AG04449 (cell line): ENCODE data around the gene DOCK7.

Experiments used
- CTCF ChIA-PET: fragments of 350-600 bp; formaldehyde crosslinking; extraction: SDS; loops from one replicate; lab custom pipeline; 2021; ENCODE audit warnings: antibody characterized with exemption; lab: Yijun Ruan, JAX
- POLR2A ChIA-PET: fragments of 400-600, 350-600 bp; formaldehyde crosslinking; extraction: SDS; loops from one replicate; lab custom pipeline; 2020; ENCODE audit warnings: antibody characterized with exemption, inconsistent platforms; lab: Yijun Ruan, JAX
- DNase-seq: peaks from one replicate; pipeline ENCODE4 v3.0.0-alpha.2; 2010; ENCODE audit warnings: low read depth, low spot score
- H3K4me3 ChIP-seq: 2 replicates; pipeline ENCODE4 v1.5.1; 2011; ENCODE audit warnings: low read depth, mild to moderate bottlenecking, control low read depth, low read length
- CTCF ChIP-seq: IDR thresholded peaks from one replicate; pipeline ENCODE4 v1.5.1; 2011; ENCODE audit warnings: mild to moderate bottlenecking, moderate library complexity, low read length, control low read depth, inconsistent platforms; ENCODE audit not compliant: insufficient read depth; ENCODE audit errors: missing control alignments

The DOCK7 gene

GRCh38 chr1:62439652-62440371 lies 248.4 kb downstream of the DOCK7 start:
- H3K4me3 ChIP-seq = no peak overlapping the region
- ChIA-PET CTCF (interaction anchor here (2.0 kb wide), 1 partner anchor 307 kb away, joined by 5 read pairs; no protein-coding TSS in a partner anchor), POLR2A (no interaction called here)
- TF ChIP-seq CTCF = no peak
- DNase-seq = no peak

- ChIA-PET POLR2A (no interaction called here), CTCF (interaction anchor here (0.9 to 2.0 kb wide), 2 partner anchors 13 to 308 kb away, joined by 3 to 5 read pairs; no protein-coding TSS in a partner anchor)
- no peak for TF ChIP-seq CTCF
- DNase-seq = no peak
- peak overlapping the region; percentile 89 for H3K4me3 ChIP-seq
Measured at GRCh38 chr1:62438163-62438562, 250.0 kb downstream of the DOCK7 start.

GRCh38 chr1:62437273-62437940 lies 250.8 kb downstream of the DOCK7 start:
- ChIA-PET CTCF (interaction anchor here (0.9 kb wide), 1 partner anchor 14 kb away, joined by 3 read pairs; no protein-coding TSS in a partner anchor), POLR2A (no interaction called here)
- no peak for TF ChIP-seq CTCF
- no peak for DNase-seq
- H3K4me3 ChIP-seq = peak overlapping the region; percentile 89

- DNase-seq = peak; percentile 99
- no peak for TF ChIP-seq CTCF
- ChIA-PET POLR2A (interaction anchor here (0.6 kb wide), 1 partner anchor 12 kb away, joined by 4 read pairs; no protein-coding TSS in a partner anchor), CTCF (interaction anchor here (1.2 kb wide), 1 partner anchor 310 kb away, joined by 3 read pairs; no protein-coding TSS in a partner anchor)
- peak within 1 kb of the TSS; percentile 89 for H3K4me3 ChIP-seq
Measured at GRCh38 chr1:62436466-62437272, 251.5 kb downstream of the DOCK7 start, which contains the start of gene USP1. USP1 (plus strand) TSS chr1:62437049; CDS start chr1:62439868, 2,819 bp downstream.

GRCh38 chr1:62436039-62436465 lies 252.1 kb downstream of the DOCK7 start:
- ChIA-PET POLR2A (interaction anchor here (0.6 kb wide), 1 partner anchor 13 kb away, joined by 4 read pairs; no protein-coding TSS in a partner anchor), CTCF (interaction anchor here (1.1 to 1.6 kb wide), 4 partner anchors 258 to 311 kb away, joined by 3 to 13 read pairs (median 4); no protein-coding TSS in a partner anchor)
- DNase-seq = no peak
- H3K4me3 ChIP-seq = peak overlapping the region; percentile 89
- no peak for TF ChIP-seq CTCF
